Suprapubic skin (tissue), 4 donors: ENCODE measurements around the gene MEGF9. TPM values are rescaled to one million over a fixed set of nuclear protein-coding genes. Genes with fewer than 3 reads are reported as not detected.

ENCODE experiments used
- DNase-seq, 2 donors: peaks; one replicate each; pipeline ENCODE4 v3.0.0-alpha.2; 2019; ENCODE audit warnings: low spot score in 2 of 2
- H3K27ac ChIP-seq: fragments of 200-600 bp; sonication (generic); one replicate; pipeline ENCODE4 v1.5.1; 2019
- H3K27me3 ChIP-seq: fragments of 200-600 bp; sonication (generic); one replicate; pipeline ENCODE4 v1.5.1; 2019
- H3K36me3 ChIP-seq: fragments of 200-600 bp; sonication (generic); one replicate; pipeline ENCODE4 v1.5.1; 2019
- H3K4me1 ChIP-seq: fragments of 200-600 bp; sonication (generic); one replicate; pipeline ENCODE4 v1.5.1; 2019
- H3K4me3 ChIP-seq: fragments of 200-600 bp; sonication (generic); one replicate; pipeline ENCODE4 v1.5.1; 2019; ENCODE audit warnings: mild to moderate bottlenecking
- H3K9me3 ChIP-seq: fragments of 200-600 bp; sonication (generic); one replicate; pipeline ENCODE4 v1.5.1; 2019
- EP300 ChIP-seq: sonication (generic); formaldehyde crosslinking; IDR thresholded peaks from one replicate; pipeline ENCODE4 v1.6.1; 2017; ENCODE audit warnings: antibody characterized with exemption
- POLR2A ChIP-seq, 2 donors: fragments of 450-650 bp; IDR thresholded peaks; one replicate each; pipeline ENCODE4 v1.6.1; 2017; ENCODE audit warnings: antibody characterized with exemption in 2 of 2, mild to moderate bottlenecking in 2 of 2, moderate library complexity in 2 of 2
- POLR2AphosphoS5 ChIP-seq, 3 donors: sonication (generic); formaldehyde crosslinking; IDR thresholded peaks; one replicate each; pipeline ENCODE4 v1.6.1; 2017; ENCODE audit warnings: antibody characterized with exemption in 3 of 3
- WGBS: methylation state at CpG from one replicate; pipeline ENCODE4 v1.1.5; 2018; 5-methylcytosine and 5-hydroxymethylcytosine counted together
- total RNA-seq, 4 donors: library from RNA; depleted of rRNA; stranded (reverse); fragments of >200 nt; gene quantifications; one replicate each; pipeline ENCODE4 v1.1.0, GENCODE V29; 2016
- TF ChIP-seq, protein P1 (sequence below), 2 donors: fragments of 200-600 bp in 1 of 2; fragments of 450-650 bp in 1 of 2; sonication (generic) in 1 of 2; IDR thresholded peaks; one replicate each; pipeline ENCODE4 v1.5.1; 2016 to 2019; ENCODE audit warnings: antibody characterized with exemption in 2 of 2, mild to moderate bottlenecking in 1 of 2, moderate library complexity in 1 of 2

Gene MEGF9
- total RNA-seq, 4 donors from 2014 or later, result 33.6 to 58.1 (median 46.0) TPM

DNA sequence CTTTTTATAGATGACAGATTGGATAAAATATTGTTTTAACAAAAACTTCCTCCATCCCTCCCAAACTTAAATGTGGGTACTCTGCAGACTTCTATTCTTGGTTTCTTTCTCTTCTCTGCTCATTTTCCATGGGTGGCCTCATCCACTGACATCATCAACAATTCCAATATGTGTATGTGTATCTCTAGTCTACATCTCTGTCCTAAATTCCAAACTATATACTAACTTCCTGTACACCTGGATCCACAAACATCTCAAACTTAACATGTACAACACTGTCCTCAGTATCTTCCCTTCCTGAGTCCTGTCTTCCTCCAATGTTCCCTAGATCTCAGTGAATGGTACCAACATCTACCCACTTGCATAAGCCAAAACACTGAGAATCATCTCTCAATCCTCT, 105.8 kb downstream of the MEGF9 start:
- H3K27ac ChIP-seq, result no peak overlapping the region
- peaks cover 42% of the 10 kb centered on the region for H3K36me3 ChIP-seq
- H3K9me3 ChIP-seq, result no peaks in the 10 kb centered on the region
- H3K4me1 ChIP-seq, result no peaks in the 10 kb centered on the region
- DNase-seq, result no peak
- TF ChIP-seq EP300 (no peak), POLR2A (IDR thresholded peaks at IDR 0.05) (no peak), POLR2AphosphoS5 (IDR thresholded peaks at IDR 0.05) (no peak)
- TF ChIP-seq, protein P1, sequence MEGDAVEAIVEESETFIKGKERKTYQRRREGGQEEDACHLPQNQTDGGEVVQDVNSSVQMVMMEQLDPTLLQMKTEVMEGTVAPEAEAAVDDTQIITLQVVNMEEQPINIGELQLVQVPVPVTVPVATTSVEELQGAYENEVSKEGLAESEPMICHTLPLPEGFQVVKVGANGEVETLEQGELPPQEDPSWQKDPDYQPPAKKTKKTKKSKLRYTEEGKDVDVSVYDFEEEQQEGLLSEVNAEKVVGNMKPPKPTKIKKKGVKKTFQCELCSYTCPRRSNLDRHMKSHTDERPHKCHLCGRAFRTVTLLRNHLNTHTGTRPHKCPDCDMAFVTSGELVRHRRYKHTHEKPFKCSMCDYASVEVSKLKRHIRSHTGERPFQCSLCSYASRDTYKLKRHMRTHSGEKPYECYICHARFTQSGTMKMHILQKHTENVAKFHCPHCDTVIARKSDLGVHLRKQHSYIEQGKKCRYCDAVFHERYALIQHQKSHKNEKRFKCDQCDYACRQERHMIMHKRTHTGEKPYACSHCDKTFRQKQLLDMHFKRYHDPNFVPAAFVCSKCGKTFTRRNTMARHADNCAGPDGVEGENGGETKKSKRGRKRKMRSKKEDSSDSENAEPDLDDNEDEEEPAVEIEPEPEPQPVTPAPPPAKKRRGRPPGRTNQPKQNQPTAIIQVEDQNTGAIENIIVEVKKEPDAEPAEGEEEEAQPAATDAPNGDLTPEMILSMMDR (IDR thresholded peaks at IDR 0.05), result no peak
- H3K4me3 ChIP-seq, result no peak overlapping the region
- no peaks in the 10 kb centered on the region for H3K27me3 ChIP-seq

DNA sequence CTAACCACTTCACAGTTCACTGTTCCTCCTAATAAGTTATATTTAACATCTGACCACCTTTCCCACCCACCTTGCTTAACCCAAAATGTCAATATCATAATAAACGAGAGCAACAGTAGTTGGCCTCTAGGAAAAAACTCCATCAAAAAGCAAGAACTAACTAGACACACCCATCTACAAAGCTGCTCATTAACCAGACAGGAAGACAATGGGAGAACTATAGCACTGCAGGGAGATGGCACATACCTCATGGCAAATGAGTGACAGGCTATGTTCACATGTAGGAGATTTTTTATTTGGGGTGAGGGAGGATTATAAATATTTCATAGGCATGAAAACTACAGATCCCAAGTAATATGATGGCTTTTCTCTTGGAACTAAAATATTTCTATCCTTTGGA, 110.7 kb downstream of the MEGF9 start:
- no peak overlapping the region for H3K4me3 ChIP-seq
- H3K27me3 ChIP-seq, result no peaks in the 10 kb centered on the region
- peaks cover 31% of the 10 kb centered on the region for H3K36me3 ChIP-seq
- TF ChIP-seq POLR2A (IDR thresholded peaks at IDR 0.05) (no peak), POLR2AphosphoS5 (IDR thresholded peaks at IDR 0.05) (no peak), EP300 (no peak)
- TF ChIP-seq, protein P1 (IDR thresholded peaks at IDR 0.05), result no peak
- H3K4me1 ChIP-seq, result no peaks in the 10 kb centered on the region
- no peak for DNase-seq
- H3K9me3 ChIP-seq, result no peaks in the 10 kb centered on the region
- no peak overlapping the region for H3K27ac ChIP-seq
- 79% methylated on average over 1 of the region's 1 CpG for WGBS

DNA sequence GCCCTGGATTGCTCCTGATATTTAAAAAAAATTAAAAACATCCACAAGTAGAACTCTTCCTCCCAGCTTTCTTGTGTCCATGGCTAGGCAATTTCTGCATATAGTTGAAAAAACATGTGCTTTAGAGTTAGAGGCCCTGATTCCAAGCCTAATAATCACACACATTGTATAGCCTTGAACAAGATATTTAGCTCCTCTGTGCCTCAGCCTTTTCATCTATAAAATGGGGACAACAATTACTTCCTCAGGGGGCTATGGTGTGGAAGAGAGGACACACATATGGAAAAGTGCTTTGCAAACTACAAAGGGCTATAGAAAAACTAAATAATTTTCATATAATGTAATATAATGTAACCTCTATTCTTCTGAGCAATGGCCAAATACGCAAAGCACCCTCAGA, 111.3 kb downstream of the MEGF9 start:
- no peak overlapping the region for H3K4me3 ChIP-seq
- peaks cover 31% of the 10 kb centered on the region for H3K36me3 ChIP-seq
- no peak for DNase-seq
- no peak overlapping the region for H3K27ac ChIP-seq
- WGBS, result 92% methylated on average over 1 of the region's 1 CpG
- TF ChIP-seq EP300 (no peak), POLR2AphosphoS5 (IDR thresholded peaks at IDR 0.05) (no peak), POLR2A (IDR thresholded peaks at IDR 0.05) (no peak)
- TF ChIP-seq, protein P1 (IDR thresholded peaks at IDR 0.05), result no peak
- H3K27me3 ChIP-seq, result no peaks in the 10 kb centered on the region
- no peaks in the 10 kb centered on the region for H3K9me3 ChIP-seq
- no peaks in the 10 kb centered on the region for H3K4me1 ChIP-seq

DNA sequence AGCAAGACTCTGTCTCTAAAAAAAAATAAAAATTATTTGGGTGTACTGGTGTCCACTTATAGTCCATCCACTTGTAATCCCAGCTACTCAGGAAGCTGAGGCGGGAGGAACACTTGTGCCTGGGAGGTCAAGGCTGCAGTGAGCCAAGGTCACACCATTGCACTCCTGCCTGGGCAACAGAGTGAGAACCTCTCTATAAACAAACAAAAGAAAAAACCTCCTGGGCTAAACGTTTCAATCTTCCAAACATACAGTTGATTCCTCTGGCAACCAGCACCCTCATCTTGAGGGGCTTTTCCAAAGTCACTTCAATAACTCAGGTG, 120.4 kb downstream of the MEGF9 start:
- 45% methylated on average over 2 of the region's 2 CpGs for WGBS
- H3K9me3 ChIP-seq, result no peaks in the 10 kb centered on the region
- no peaks in the 10 kb centered on the region for H3K27me3 ChIP-seq
- TF ChIP-seq, protein P1 (IDR thresholded peaks at IDR 0.05), result no peak
- H3K36me3 ChIP-seq, result no peaks in the 10 kb centered on the region
- DNase-seq, result no peak
- no peak overlapping the region for H3K27ac ChIP-seq
- no peak overlapping the region for H3K4me3 ChIP-seq
- H3K4me1 ChIP-seq, result no peaks in the 10 kb centered on the region

DNA sequence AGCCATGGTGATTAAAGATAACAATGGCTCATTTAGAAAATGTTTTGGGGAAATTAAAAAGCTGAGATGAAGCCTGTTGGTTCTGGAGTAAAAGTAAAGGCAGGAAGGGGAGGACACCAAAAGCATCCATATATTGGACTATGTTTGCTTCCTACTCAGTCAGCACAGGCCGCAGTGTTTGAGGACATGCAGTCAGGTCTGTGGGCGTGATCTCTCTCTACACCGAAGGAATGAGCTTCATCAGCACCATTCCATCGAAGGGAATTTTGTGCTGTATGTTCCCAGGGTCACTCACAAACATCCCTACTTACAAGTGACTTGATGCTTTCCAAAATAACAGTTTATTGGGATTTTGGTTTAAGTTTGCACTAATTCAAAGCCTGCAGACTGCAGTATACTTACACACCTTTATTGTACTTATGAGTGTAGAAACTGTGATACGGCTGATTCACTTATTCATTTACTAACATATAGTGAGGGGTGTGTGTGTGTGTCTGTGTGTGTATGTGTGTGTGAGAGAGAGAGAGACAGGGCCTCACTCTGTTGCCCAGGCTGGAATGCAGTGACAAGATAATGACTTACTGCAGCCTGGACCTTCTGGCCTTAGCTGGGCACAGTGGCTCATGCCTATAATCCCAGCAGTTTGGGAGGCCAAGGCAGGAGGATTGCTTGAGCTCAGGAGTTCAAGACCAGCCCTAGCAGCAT, 120.9 kb downstream of the MEGF9 start:
- H3K27ac ChIP-seq, result no peak overlapping the region
- H3K36me3 ChIP-seq, result no peaks in the 10 kb centered on the region
- no peak for DNase-seq
- H3K4me3 ChIP-seq, result no peak overlapping the region
- TF ChIP-seq POLR2A (IDR thresholded peaks at IDR 0.05) (no peak), POLR2AphosphoS5 (IDR thresholded peaks at IDR 0.05) (no peak), EP300 (no peak)
- TF ChIP-seq, protein P1 (IDR thresholded peaks at IDR 0.05), result no peak
- WGBS, result 86% methylated on average over 5 of the region's 5 CpGs
- no peaks in the 10 kb centered on the region for H3K4me1 ChIP-seq
- H3K9me3 ChIP-seq, result no peaks in the 10 kb centered on the region
- no peaks in the 10 kb centered on the region for H3K27me3 ChIP-seq
